Fibroblast of the aortic adventitia (primary cell): Measurements from ENCODE around the gene CAMK2B. TPM values are rescaled to one million over a fixed set of nuclear protein-coding genes. Genes with fewer than 3 reads are reported as not detected.

Experiments
- DNase-seq: peaks from one replicate; pipeline ENCODE4 v3.0.0-alpha.2; 2010; ENCODE audit warnings: low read depth
- H3K4me3 ChIP-seq: 2 replicates; pipeline ENCODE4 v1.5.1; 2011; ENCODE audit warnings: low read depth, mild to moderate bottlenecking, control low read depth, low read length, moderate library complexity
- total RNA-seq: library from RNA; depleted of rRNA; stranded (reverse); fragments of >200 nt; gene quantifications from 2 replicates; pipeline ENCODE4 v1.2.3, GENCODE V29; 2012; ENCODE audit warnings: low replicate concordance
- TF ChIP-seq, protein P1 (sequence below): IDR thresholded peaks from 2 replicates; pipeline ENCODE4 v1.5.1; 2011; ENCODE audit warnings: mild to moderate bottlenecking, low read length, control low read depth, inconsistent platforms; ENCODE audit not compliant: insufficient read depth

The CAMK2B gene
- total RNA-seq, 1 donor, result 6.4 TPM

GRCh38 chr7:44216019-44216418, 109.4 kb downstream of the CAMK2B start:
- H3K4me3 ChIP-seq, result no peak overlapping the region
- no peak for DNase-seq
- TF ChIP-seq, protein P1, sequence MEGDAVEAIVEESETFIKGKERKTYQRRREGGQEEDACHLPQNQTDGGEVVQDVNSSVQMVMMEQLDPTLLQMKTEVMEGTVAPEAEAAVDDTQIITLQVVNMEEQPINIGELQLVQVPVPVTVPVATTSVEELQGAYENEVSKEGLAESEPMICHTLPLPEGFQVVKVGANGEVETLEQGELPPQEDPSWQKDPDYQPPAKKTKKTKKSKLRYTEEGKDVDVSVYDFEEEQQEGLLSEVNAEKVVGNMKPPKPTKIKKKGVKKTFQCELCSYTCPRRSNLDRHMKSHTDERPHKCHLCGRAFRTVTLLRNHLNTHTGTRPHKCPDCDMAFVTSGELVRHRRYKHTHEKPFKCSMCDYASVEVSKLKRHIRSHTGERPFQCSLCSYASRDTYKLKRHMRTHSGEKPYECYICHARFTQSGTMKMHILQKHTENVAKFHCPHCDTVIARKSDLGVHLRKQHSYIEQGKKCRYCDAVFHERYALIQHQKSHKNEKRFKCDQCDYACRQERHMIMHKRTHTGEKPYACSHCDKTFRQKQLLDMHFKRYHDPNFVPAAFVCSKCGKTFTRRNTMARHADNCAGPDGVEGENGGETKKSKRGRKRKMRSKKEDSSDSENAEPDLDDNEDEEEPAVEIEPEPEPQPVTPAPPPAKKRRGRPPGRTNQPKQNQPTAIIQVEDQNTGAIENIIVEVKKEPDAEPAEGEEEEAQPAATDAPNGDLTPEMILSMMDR, result no peak

DNA sequence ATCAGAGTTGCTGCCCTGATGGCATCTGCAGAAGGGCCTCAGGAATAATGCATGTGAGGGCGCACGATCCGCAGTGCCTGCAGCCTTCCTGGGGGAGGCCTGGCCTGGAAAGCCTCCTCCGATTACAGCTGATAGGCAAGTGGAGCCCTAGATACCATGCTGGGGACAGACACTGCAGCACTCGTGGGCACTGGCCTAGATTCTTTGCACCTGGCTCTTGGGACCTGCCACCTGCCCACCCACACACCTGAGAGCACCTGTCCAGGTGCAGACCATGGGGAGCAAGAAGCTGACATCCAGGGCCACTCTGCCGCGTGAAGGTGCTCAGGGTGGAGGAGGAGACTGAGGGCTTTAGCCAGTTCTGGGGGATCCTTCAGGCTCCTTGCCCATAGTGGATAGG, 109.9 kb downstream of the CAMK2B start:
- no peak for DNase-seq
- TF ChIP-seq, protein P1, result no peak
- no peak overlapping the region for H3K4me3 ChIP-seq

- DNase-seq, result no peak
- TF ChIP-seq, protein P1, result no peak
- no peak overlapping the region for H3K4me3 ChIP-seq
Observed at GRCh38 chr7:44213877-44214388, 111.5 kb downstream of the CAMK2B start.

DNA sequence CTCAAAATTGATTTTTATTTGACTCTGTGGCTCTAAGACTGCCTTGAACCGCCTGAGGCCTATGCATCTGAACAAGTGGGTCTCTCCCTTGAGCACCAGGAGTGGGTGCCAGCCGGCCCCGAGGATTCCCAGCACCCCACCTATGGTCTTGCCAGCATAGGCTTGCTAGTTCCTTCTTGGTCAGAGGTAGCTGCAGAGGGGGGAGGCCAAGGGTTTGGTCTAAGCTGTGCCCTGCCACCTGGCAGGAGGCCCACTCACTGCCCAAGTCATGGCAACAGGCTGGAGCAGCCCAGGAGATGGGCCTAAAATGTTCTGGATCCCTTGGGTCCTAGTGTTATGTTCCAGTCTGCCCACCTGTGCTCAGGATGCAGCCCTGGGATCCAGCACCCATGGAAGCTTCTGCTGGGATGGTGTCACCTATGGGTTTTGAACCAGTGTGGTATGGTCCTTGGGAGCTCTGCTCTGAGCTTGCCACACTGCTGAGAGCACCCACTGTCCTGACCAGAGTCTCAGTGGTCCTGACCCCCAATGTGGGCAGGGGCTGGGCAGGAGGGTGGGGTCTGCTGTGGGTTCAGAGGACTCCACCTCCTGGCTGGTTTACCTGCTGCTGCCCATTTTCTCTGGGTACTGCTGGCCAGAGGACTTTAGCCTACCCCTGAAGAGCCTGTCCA, 112.1 kb downstream of the CAMK2B start:
- TF ChIP-seq, protein P1, result no peak
- no peak overlapping the region for H3K4me3 ChIP-seq
- no peak for DNase-seq

DNA sequence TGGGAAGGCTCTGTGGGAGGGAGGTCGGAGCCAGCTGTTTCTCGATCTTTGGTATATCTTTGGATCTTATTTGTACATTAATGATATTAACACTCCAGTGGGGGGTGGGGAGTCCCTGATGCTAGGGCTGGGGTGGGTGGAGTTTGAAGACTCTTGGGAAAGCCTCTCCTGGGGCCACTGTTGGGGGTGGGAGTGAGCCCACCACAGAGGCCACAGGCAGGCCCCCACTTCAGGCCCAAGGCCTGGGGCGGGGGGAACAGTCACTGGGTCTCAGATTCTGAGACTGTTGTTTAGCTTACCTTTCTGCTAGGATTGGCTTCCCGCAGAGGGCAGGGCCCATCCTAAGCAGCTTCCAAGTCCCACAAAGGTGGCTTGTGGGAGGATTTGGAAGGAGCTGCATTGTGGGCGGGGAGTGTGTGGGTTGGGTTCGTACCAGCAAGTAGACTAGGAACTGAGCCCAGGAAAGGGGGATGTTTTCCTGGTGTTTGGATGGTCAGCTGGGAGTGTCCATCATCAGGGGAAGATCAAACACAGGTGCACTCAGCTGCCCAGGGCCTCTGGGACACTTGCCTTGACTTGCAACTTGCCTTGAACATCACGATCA, 112.7 kb downstream of the CAMK2B start:
- no peak for DNase-seq
- H3K4me3 ChIP-seq, result no peak overlapping the region
- TF ChIP-seq, protein P1, result no peak

DNA sequence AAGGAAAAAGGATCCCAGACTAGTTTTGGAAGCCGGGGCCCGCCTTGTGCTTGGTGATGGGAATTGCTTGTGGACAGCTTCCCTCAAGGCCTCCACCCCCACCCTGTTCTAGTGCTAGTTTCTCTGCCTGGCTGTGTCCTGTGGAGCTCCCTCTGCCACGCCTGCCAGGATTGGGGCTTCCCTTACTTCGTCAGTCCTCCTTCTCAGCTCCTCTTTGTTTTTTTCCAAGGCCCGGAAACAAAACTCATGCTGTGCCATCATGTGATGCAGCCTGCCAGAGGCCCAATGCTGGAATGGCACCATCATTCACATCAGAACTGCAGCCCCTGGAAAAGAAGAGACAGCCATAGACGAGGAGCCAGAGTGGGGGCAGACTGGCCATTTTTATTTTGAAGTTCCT, 113.4 kb downstream of the CAMK2B start:
- no peak for DNase-seq
- no peak overlapping the region for H3K4me3 ChIP-seq
- TF ChIP-seq, protein P1, result no peak
